Mesendoderm (in vitro differentiated cells): ENCODE results near the gene HAGH.

Experiments
- DNase-seq: peaks from one replicate; pipeline ENCODE4 v3.0.0; 2013
- H2AK5ac ChIP-seq: 2 replicates; pipeline ENCODE4 v1.6.1; 2013; ENCODE audit warnings: low read length, inconsistent platforms
- H2BK120ac ChIP-seq: 2 replicates; pipeline ENCODE4 v1.6.1; 2013; ENCODE audit warnings: low read depth, mild to moderate bottlenecking, low read length, moderate library complexity, mixed read lengths
- H2BK15ac ChIP-seq: replicated peaks from 2 replicates; pipeline ENCODE4 v1.6.1; 2013; ENCODE audit warnings: low read depth, mild to moderate bottlenecking, moderate library complexity
- H2BK5ac ChIP-seq: 2 replicates; pipeline ENCODE4 v1.6.1; 2013; ENCODE audit warnings: low read length, inconsistent platforms
- H3K18ac ChIP-seq: 2 replicates; pipeline ENCODE4 v1.6.1; 2013; ENCODE audit warnings: mild to moderate bottlenecking, low read length, mixed read lengths
- H3K23ac ChIP-seq: one replicate; pipeline ENCODE4 v1.6.1; 2013; ENCODE audit warnings: low read length
- H3K27ac ChIP-seq: 2 replicates; pipeline ENCODE4 v1.5.1; 2013; ENCODE audit warnings: low read depth, mild to moderate bottlenecking, inconsistent platforms, low read length, moderate library complexity
- H3K27me3 ChIP-seq: 2 replicates; pipeline ENCODE4 v1.6.1; 2013; ENCODE audit warnings: low read length, control low read depth, mild to moderate bottlenecking, inconsistent platforms; ENCODE audit not compliant: insufficient read depth, poor library complexity
- H3K36me3 ChIP-seq: 2 replicates; pipeline ENCODE4 v1.6.1; 2013; ENCODE audit warnings: low read length, inconsistent platforms; ENCODE audit not compliant: control insufficient read depth, insufficient read depth
- H3K4ac ChIP-seq: one replicate; pipeline ENCODE4 v1.6.1; 2013; ENCODE audit warnings: low read depth, mild to moderate bottlenecking, low read length, moderate library complexity
- H3K4me1 ChIP-seq: 2 replicates; pipeline ENCODE4 v1.6.1; 2013; ENCODE audit warnings: low read depth, low read length, inconsistent platforms; ENCODE audit not compliant: control insufficient read depth
- H3K4me2 ChIP-seq: 2 replicates; pipeline ENCODE4 v1.6.1; 2013; ENCODE audit warnings: low read length
- H3K4me3 ChIP-seq: 2 replicates; pipeline ENCODE4 v1.5.1; 2013; ENCODE audit warnings: mild to moderate bottlenecking, low read length
- H3K56ac ChIP-seq: one replicate; pipeline ENCODE4 v1.6.1; 2013; ENCODE audit warnings: low read length
- H3K79me1 ChIP-seq: 2 replicates; pipeline ENCODE4 v1.6.1; 2013; ENCODE audit warnings: low read length, inconsistent platforms
- H3K79me2 ChIP-seq: 2 replicates; pipeline ENCODE4 v1.6.1; 2013; ENCODE audit warnings: mild to moderate bottlenecking, low read length; ENCODE audit not compliant: control insufficient read depth, insufficient read depth
- H3K9ac ChIP-seq: 2 replicates; pipeline ENCODE4 v1.6.1; 2013; ENCODE audit warnings: low read length, inconsistent platforms
- H4K5ac ChIP-seq: one replicate; pipeline ENCODE4 v1.6.1; 2013; ENCODE audit warnings: low read length
- H4K8ac ChIP-seq: one replicate; pipeline ENCODE4 v1.6.1; 2013; ENCODE audit warnings: low read depth, mild to moderate bottlenecking, control low read depth, low read length, moderate library complexity
- WGBS: extraction: QIAGEN DNeasy Blood & Tissue Kit; methylation state at CpG from one replicate; pipeline ENCODE4 v1.1.7; 2013; ENCODE audit warnings: low lambda C conversion rate, missing lambda C conversion rate; ENCODE audit not compliant: insufficient coverage; ENCODE audit errors: extremely low coverage; 5-methylcytosine and 5-hydroxymethylcytosine counted together

The HAGH gene

GRCh38 chr16:1771188-1771863 lies 55.3 kb downstream of the HAGH start, which contains the start of gene NME3:
Gene NME3, minus strand, starts transcription at chr16:1771543. Its CDS starts 9 bp downstream, at chr16:1771534.
- no peak within 1 kb of the TSS for H3K23ac ChIP-seq
- H2AK5ac ChIP-seq: peak within 1 kb of the TSS; percentile 65
- peak within 1 kb of the TSS; percentile 46 for H3K18ac ChIP-seq
- peaks cover 11% of the 10 kb centered on the region for H3K79me2 ChIP-seq
- H2BK5ac ChIP-seq: peak within 1 kb of the TSS; percentile 31
- H3K79me1 ChIP-seq: peaks cover 8% of the 10 kb centered on the region
- H3K36me3 ChIP-seq: no peaks in the 10 kb centered on the region
- peak within 1 kb of the TSS; percentile 99 for H3K56ac ChIP-seq
- peak within 1 kb of the TSS; percentile 79 for H3K4ac ChIP-seq
- peak within 1 kb of the TSS; percentile 97 for H3K4me3 ChIP-seq
- peak within 1 kb of the TSS; percentile 85 for H3K4me2 ChIP-seq
- WGBS: no CpG with 5 or more reads among the region's 79 CpGs
- H3K4me1 ChIP-seq: no peaks in the 10 kb centered on the region
- DNase-seq: peak; percentile 57
- peak within 1 kb of the TSS; percentile 47 for H3K27ac ChIP-seq
- no peak within 1 kb of the TSS for H2BK15ac ChIP-seq
- H4K5ac ChIP-seq: no peak within 1 kb of the TSS
- H4K8ac ChIP-seq: no peak within 1 kb of the TSS
- peak within 1 kb of the TSS; percentile 93 for H3K9ac ChIP-seq
- no peak within 1 kb of the TSS for H2BK120ac ChIP-seq
- no peaks in the 10 kb centered on the region for H3K27me3 ChIP-seq

- Histone ChIP-seq H3K36me3 (no peaks in the 10 kb centered on the region), H4K5ac (no peak overlapping the region)
Observed at GRCh38 chr16:1770328-1771187, 56.1 kb downstream of the HAGH start.

GRCh38 chr16:1769402-1770300 lies 57.0 kb downstream of the HAGH start:
- Histone ChIP-seq H3K9ac (no peak overlapping the region), H3K18ac (no peak overlapping the region), H3K79me1 (peaks cover 7% of the 10 kb centered on the region), H4K5ac (no peak overlapping the region), H3K4me2 (no peak overlapping the region), H3K56ac (no peak overlapping the region), H3K4me3 (no peak overlapping the region), H3K23ac (no peak overlapping the region), H4K8ac (no peak overlapping the region), H3K79me2 (peaks cover 11% of the 10 kb centered on the region), H2BK120ac (no peak overlapping the region), H3K27ac (no peak overlapping the region), H3K4me1 (no peaks in the 10 kb centered on the region), H3K4ac (no peak overlapping the region), H2BK5ac (no peak overlapping the region), H3K36me3 (no peaks in the 10 kb centered on the region), H3K27me3 (no peaks in the 10 kb centered on the region), H2BK15ac (no peak overlapping the region), H2AK5ac (no peak overlapping the region)
- DNase-seq: no peak
- WGBS: no CpG with 5 or more reads among the region's 27 CpGs

More at GRCh38 chr16:1770328-1771187, 56.1 kb downstream of the HAGH start:
- H2AK5ac ChIP-seq: no peak overlapping the region
- peak overlapping the region; percentile 93 for H3K9ac ChIP-seq
- H3K27me3 ChIP-seq: no peaks in the 10 kb centered on the region
- peak overlapping the region; percentile 40 for H3K4ac ChIP-seq
- peak overlapping the region; percentile 46 for H3K18ac ChIP-seq
- peaks cover 8% of the 10 kb centered on the region for H3K79me1 ChIP-seq
- H3K23ac ChIP-seq: no peak overlapping the region
- WGBS: no CpG with 5 or more reads among the region's 81 CpGs
- peaks cover 11% of the 10 kb centered on the region for H3K79me2 ChIP-seq
- peak overlapping the region; percentile 99 for H3K56ac ChIP-seq
- no peak overlapping the region for H2BK15ac ChIP-seq
- peak overlapping the region; percentile 28 for H3K4me2 ChIP-seq
- no peak overlapping the region for H2BK120ac ChIP-seq
- no peaks in the 10 kb centered on the region for H3K4me1 ChIP-seq
- H2BK5ac ChIP-seq: no peak overlapping the region
- H4K8ac ChIP-seq: no peak overlapping the region
- DNase-seq: peak; percentile 70
- H3K4me3 ChIP-seq: peak overlapping the region; percentile 63
- no peak overlapping the region for H3K27ac ChIP-seq

GRCh38 chr16:1768767-1769401 lies 57.7 kb downstream of the HAGH start:
- no peaks in the 10 kb centered on the region for H3K27me3 ChIP-seq
- H2BK120ac ChIP-seq: no peak overlapping the region
- no peaks in the 10 kb centered on the region for H3K4me1 ChIP-seq
- H3K4ac ChIP-seq: no peak overlapping the region
- no peak overlapping the region for H3K4me2 ChIP-seq
- H3K9ac ChIP-seq: no peak overlapping the region
- H3K18ac ChIP-seq: no peak overlapping the region
- peaks cover 3% of the 10 kb centered on the region for H3K79me1 ChIP-seq
- no peak overlapping the region for H4K5ac ChIP-seq
- H2BK15ac ChIP-seq: no peak overlapping the region
- no CpG with 5 or more reads among the region's 26 CpGs for WGBS
- H3K4me3 ChIP-seq: no peak overlapping the region
- no peak overlapping the region for H3K56ac ChIP-seq
- H2AK5ac ChIP-seq: no peak overlapping the region
- no peak overlapping the region for H3K27ac ChIP-seq
- H3K36me3 ChIP-seq: no peaks in the 10 kb centered on the region
- no peak overlapping the region for H3K23ac ChIP-seq
- H4K8ac ChIP-seq: no peak overlapping the region
- no peak for DNase-seq
- H3K79me2 ChIP-seq: peaks cover 11% of the 10 kb centered on the region
- no peak overlapping the region for H2BK5ac ChIP-seq

GRCh38 chr16:1768061-1768766 lies 58.4 kb downstream of the HAGH start:
- WGBS: no CpG with 5 or more reads among the region's 41 CpGs
- Histone ChIP-seq H3K4me3 (no peak overlapping the region), H3K4me1 (no peaks in the 10 kb centered on the region), H2AK5ac (no peak overlapping the region), H3K4ac (no peak overlapping the region), H3K9ac (no peak overlapping the region), H2BK15ac (no peak overlapping the region), H3K27me3 (no peaks in the 10 kb centered on the region), H3K4me2 (no peak overlapping the region), H3K79me2 (peaks cover 11% of the 10 kb centered on the region), H3K18ac (no peak overlapping the region), H4K8ac (no peak overlapping the region), H4K5ac (no peak overlapping the region), H3K36me3 (no peaks in the 10 kb centered on the region), H2BK120ac (no peak overlapping the region), H3K79me1 (peaks cover 2% of the 10 kb centered on the region), H2BK5ac (no peak overlapping the region), H3K56ac (no peak overlapping the region), H3K27ac (no peak overlapping the region), H3K23ac (no peak overlapping the region)
- no peak for DNase-seq
